Measurements from ENCODE around the gene KIAA1549. TPM values are rescaled to one million over a fixed set of nuclear protein-coding genes. Genes with fewer than 3 reads are reported as not detected.

Gene KIAA1549
- total and polyA plus RNA-seq, 2 donors (not counting 1 experiment from before 2014, with no cell fraction given): under 0.01 to 0.52 TPM

DNA sequence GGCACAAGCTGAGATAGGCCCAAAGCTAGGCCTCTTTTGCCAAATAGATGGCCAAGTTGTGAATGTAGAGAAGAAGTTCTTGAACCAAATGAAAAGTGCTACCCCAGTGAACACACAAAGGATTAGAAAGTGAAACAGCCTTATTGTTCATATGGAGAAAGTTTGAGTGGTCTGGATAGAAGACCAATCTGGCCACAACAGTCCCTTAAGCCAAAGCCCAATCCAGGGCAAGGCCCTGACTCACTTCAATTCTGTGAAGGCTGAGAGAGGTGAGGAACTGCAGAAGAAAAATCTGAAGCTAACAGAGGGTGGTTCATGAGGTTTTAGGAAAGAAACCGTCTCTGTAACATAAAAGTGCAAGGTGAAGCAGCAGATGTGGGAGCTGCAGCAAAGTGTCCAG lies 164.5 kb downstream of the KIAA1549 start:
- ChIA-PET CTCF (no interaction called here), POLR2A (no interaction called here)

DNA sequence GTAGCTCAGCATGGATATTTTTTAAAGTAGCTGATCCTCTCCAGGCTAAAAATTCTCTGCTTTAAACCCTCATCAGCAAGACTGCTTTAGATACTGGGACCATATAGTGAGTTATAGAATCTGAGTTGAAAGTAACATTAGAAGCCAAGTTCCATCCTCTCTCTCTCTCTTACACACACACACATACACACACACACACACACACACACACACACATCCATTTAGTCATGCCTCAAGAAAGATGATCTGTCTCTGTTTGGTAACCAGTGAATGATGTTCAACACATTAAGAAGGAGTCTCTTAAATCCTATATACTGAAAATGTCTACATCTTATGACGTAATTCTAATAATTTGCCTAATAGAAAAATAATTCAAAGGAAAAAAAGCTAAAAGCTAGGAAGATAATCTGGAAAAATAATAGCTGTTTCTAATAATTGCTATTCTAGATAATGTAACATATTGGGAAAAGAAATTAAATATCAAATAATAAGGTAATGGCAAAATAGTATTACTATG lies 166.3 kb downstream of the KIAA1549 start:
- no peaks in the 10 kb centered on the region for H3K27me3 ChIP-seq (replicated peaks in 1 of 4; ENCODE audit: control extremely low read depth in 1 of 4, control insufficient read depth in 3 of 4, insufficient read depth in 4 of 4, low read length in 3 of 4)
- POLR2A ChIA-PET: no interaction called here
- no peaks in the 10 kb centered on the region for H3K36me3 ChIP-seq (replicated peaks in 1 of 2; ENCODE audit: control extremely low read depth in 1 of 2, control insufficient read depth in 1 of 2, extremely low read depth in 1 of 2, insufficient read depth in 2 of 2, low read length in 1 of 2)
- ATAC-seq (ENCODE audit: low read depth): no peak
- no CpG with 5 or more reads among the region's 1 CpG for WGBS (ENCODE audit: insufficient coverage)
- H3K4me2 ChIP-seq (replicated peaks; ENCODE audit: low read depth, low read length, poor library complexity, severe bottlenecking): no peak overlapping the region
- peaks cover 4% of the 10 kb centered on the region for H3K27me3 Mint-ChIP-seq
- no peaks in the 10 kb centered on the region for H3K4me1 ChIP-seq (ENCODE audit: control insufficient read depth in 2 of 2, insufficient read depth in 2 of 2, low read length in 2 of 2)
- H3K9me3 Mint-ChIP-seq (ENCODE audit: insufficient read depth): no peaks in the 10 kb centered on the region
- no peak overlapping the region for H2AFZ ChIP-seq (ENCODE audit: insufficient read depth, low read depth, low read length, poor library complexity, severe bottlenecking)
- no peak overlapping the region for H3K27ac ChIP-seq (ENCODE audit: low read length in 2 of 2)
- no peaks in the 10 kb centered on the region for H3K4me1 Mint-ChIP-seq
- TF ChIP-seq, protein P1, sequence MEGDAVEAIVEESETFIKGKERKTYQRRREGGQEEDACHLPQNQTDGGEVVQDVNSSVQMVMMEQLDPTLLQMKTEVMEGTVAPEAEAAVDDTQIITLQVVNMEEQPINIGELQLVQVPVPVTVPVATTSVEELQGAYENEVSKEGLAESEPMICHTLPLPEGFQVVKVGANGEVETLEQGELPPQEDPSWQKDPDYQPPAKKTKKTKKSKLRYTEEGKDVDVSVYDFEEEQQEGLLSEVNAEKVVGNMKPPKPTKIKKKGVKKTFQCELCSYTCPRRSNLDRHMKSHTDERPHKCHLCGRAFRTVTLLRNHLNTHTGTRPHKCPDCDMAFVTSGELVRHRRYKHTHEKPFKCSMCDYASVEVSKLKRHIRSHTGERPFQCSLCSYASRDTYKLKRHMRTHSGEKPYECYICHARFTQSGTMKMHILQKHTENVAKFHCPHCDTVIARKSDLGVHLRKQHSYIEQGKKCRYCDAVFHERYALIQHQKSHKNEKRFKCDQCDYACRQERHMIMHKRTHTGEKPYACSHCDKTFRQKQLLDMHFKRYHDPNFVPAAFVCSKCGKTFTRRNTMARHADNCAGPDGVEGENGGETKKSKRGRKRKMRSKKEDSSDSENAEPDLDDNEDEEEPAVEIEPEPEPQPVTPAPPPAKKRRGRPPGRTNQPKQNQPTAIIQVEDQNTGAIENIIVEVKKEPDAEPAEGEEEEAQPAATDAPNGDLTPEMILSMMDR (IDR thresholded peaks at IDR 0.05): no peak
- no peak for TF ChIP-seq EZH2 (IDR thresholded peaks at IDR 0.05; ENCODE audit: borderline replicate concordance, insufficient read depth, low read depth, low read length, poor library complexity, severe bottlenecking)
- H3K27ac Mint-ChIP-seq: no peak overlapping the region
- DNase-seq: no peak
- H3K9ac ChIP-seq (ENCODE audit: low read length): no peak overlapping the region
- no peak overlapping the region for H3K4me3 Mint-ChIP-seq
- no peaks in the 10 kb centered on the region for H4K20me1 ChIP-seq (ENCODE audit: control insufficient read depth, insufficient read depth, low read length, poor library complexity, severe bottlenecking)
- H3K9me3 ChIP-seq (ENCODE audit: control extremely low read depth in 1 of 3, control insufficient read depth in 2 of 3, insufficient read depth in 1 of 3, low read length in 2 of 3): no peaks in the 10 kb centered on the region
- H3K79me2 ChIP-seq (ENCODE audit: control insufficient read depth, insufficient read depth, low read length): no peaks in the 10 kb centered on the region
- H3K4me3 ChIP-seq (ENCODE audit: control extremely low read depth in 1 of 5, extremely low read depth in 1 of 5, insufficient read depth in 1 of 5, low read depth in 2 of 5, low read length in 4 of 5): no peak overlapping the region
- intact Hi-C loops (cut with micrococcal nuclease): no loop called here
- CTCF ChIA-PET: no interaction called here

More for the DNA sequence above, 164.5 kb downstream of the KIAA1549 start:
- Histone ChIP-seq H3K79me2 (ENCODE audit: control insufficient read depth, insufficient read depth, low read length) (no peaks in the 10 kb centered on the region), H3K9ac (ENCODE audit: low read length) (no peak overlapping the region), H3K27ac (ENCODE audit: low read length in 2 of 2) (no peak overlapping the region), H3K4me3 (ENCODE audit: control extremely low read depth in 1 of 5, extremely low read depth in 1 of 5, insufficient read depth in 1 of 5, low read depth in 2 of 5, low read length in 4 of 5) (no peak overlapping the region), H3K9me3 (ENCODE audit: control extremely low read depth in 1 of 3, control insufficient read depth in 2 of 3, insufficient read depth in 1 of 3, low read length in 2 of 3) (no peaks in the 10 kb centered on the region), H4K20me1 (ENCODE audit: control insufficient read depth, insufficient read depth, low read length, poor library complexity, severe bottlenecking) (no peaks in the 10 kb centered on the region), H3K27me3 (replicated peaks in 1 of 4; ENCODE audit: control extremely low read depth in 1 of 4, control insufficient read depth in 3 of 4, insufficient read depth in 4 of 4, low read length in 3 of 4) (no peaks in the 10 kb centered on the region), H3K4me2 (replicated peaks; ENCODE audit: low read depth, low read length, poor library complexity, severe bottlenecking) (no peak overlapping the region), H3K4me1 (ENCODE audit: control insufficient read depth in 2 of 2, insufficient read depth in 2 of 2, low read length in 2 of 2) (no peaks in the 10 kb centered on the region), H3K36me3 (replicated peaks in 1 of 2; ENCODE audit: control extremely low read depth in 1 of 2, control insufficient read depth in 1 of 2, extremely low read depth in 1 of 2, insufficient read depth in 2 of 2, low read length in 1 of 2) (no peaks in the 10 kb centered on the region), H2AFZ (ENCODE audit: insufficient read depth, low read depth, low read length, poor library complexity, severe bottlenecking) (no peak overlapping the region)
- TF ChIP-seq EZH2 (IDR thresholded peaks at IDR 0.05; ENCODE audit: borderline replicate concordance, insufficient read depth, low read depth, low read length, poor library complexity, severe bottlenecking): no peak
- H3K27me3 Mint-ChIP-seq: peaks cover 4% of the 10 kb centered on the region
- intact Hi-C loops (cut with micrococcal nuclease): no loop called here
- no peak overlapping the region for H3K27ac Mint-ChIP-seq
- ATAC-seq (ENCODE audit: low read depth) (no peak), DNase-seq (no peak)
- no peaks in the 10 kb centered on the region for H3K4me1 Mint-ChIP-seq
- H3K4me3 Mint-ChIP-seq: no peak overlapping the region
- WGBS (ENCODE audit: insufficient coverage): 100% methylated on average over 1 of the region's 1 CpG
- H3K9me3 Mint-ChIP-seq (ENCODE audit: insufficient read depth): no peaks in the 10 kb centered on the region

All from B cell (primary cell).